GM18868 (cell line): ENCODE results near the gene ZG16.
A peak's percentile ranks its signal among the peaks of the same experiment; 100 is the strongest.
"Not testable (repeated sequence)": the region's sequence is repeated elsewhere in the genome, so short reads cannot be mapped to it uniquely, and the experiment has no call there.

ENCODE experiments used
- ATAC-seq: cut with Tn5 transposase; IDR thresholded peaks from one replicate; pipeline ENCODE4 v1.9.1; 2021; ENCODE audit warnings: mild to moderate bottlenecking, moderate library complexity; ENCODE audit not compliant: unreplicated experiment

ZG16 gene

GRCh38 chr16:29783094-29783953 is 5.3 kb downstream of the ZG16 start:
- ATAC-seq, result not testable (repeated sequence)

- no peak for ATAC-seq
Measured at GRCh38 chr16:29784157-29784556, 6.1 kb downstream of the ZG16 start.

GRCh38 chr16:29784901-29785500 is 6.9 kb downstream of the ZG16 start:
- no peak for ATAC-seq

- not testable (repeated sequence) for ATAC-seq
Measured at GRCh38 chr16:29787155-29787554, 9.1 kb downstream of the ZG16 start.

GRCh38 chr16:29789775-29790182 is 11.7 kb downstream of the ZG16 start:
- ATAC-seq, result no peak

GRCh38 chr16:29790183-29790948 is 12.3 kb downstream of the ZG16 start, which contains the start of gene KIF22:
TSS of gene KIF22 (plus strand) at chr16:29790751. CDS start at chr16:29790760, 9 bp downstream.
- ATAC-seq, result peak; percentile 93

- ATAC-seq, result peak; percentile 18
Measured at GRCh38 chr16:29790949-29791844, 13.1 kb downstream of the ZG16 start.

GRCh38 chr16:29791845-29792807 is 14.1 kb downstream of the ZG16 start:
- no peak for ATAC-seq

- not testable (repeated sequence) for ATAC-seq
Measured at GRCh38 chr16:29793153-29793552, 15.1 kb downstream of the ZG16 start.

- no peak for ATAC-seq
Measured at GRCh38 chr16:29794231-29794710, 16.2 kb downstream of the ZG16 start.

- no peak for ATAC-seq
Measured at GRCh38 chr16:29802416-29802935, 24.4 kb downstream of the ZG16 start.

- ATAC-seq, result no peak
Measured at GRCh38 chr16:29804020-29804419, 26.0 kb downstream of the ZG16 start.

- ATAC-seq, result no peak
Measured at GRCh38 chr16:29804455-29805231, 26.6 kb downstream of the ZG16 start.

- peak; percentile 55 for ATAC-seq
Measured at GRCh38 chr16:29805232-29806098, 27.4 kb downstream of the ZG16 start.

- no peak for ATAC-seq
Measured at GRCh38 chr16:29806099-29806579, 28.1 kb downstream of the ZG16 start, which contains the start of gene MAZ. TSS of gene MAZ (plus strand) at chr16:29806529. CDS start at chr16:29806702, 173 bp downstream.

GRCh38 chr16:29806641-29807425 is 28.8 kb downstream of the ZG16 start:
- no peak for ATAC-seq
